NCI-H345 treated with DMSO at 0.1 percent for 48 hours (cell line): ENCODE data around the gene SSR4.

ENCODE experiments used
- DNase-seq: peaks from one replicate; lab custom pipeline; 2025; ENCODE audit not compliant: unreplicated experiment; lab: John Stamatoyannopoulos, UW

The SSR4 gene

DNA sequence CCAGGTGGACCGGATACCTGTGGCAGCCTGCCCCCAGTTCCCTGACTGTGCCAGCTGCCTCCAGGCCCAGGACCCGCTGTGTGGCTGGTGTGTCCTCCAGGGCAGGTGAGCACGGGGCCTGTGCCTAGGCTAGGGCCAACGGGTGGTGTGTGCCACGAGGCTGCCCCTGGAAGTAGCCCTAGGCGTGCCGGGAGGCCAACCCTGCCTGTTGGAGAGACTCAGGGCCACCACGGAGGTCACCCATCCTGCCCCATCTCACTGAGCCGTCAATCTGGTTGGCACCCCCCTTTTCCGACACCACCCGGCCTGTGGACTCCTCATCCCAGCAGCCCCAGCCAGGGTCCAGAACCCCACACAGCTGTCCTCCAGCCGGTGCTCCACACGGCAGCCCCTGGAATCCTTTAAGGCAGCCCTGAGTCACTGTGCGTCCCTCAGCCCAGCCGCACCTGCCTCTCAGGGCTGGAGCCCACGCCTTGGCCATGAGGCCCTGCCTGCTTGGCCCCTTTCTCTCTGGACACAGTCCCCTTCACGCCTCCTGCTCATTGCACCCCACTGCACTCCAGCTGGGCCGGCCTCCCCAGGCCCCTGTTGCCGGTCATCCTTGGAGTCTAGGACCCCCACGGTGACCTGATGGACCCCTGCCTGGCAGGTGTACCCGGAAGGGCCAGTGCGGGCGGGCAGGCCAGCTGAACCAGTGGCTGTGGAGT, 25.2 kb upstream of the SSR4 start:
- DNase-seq = no peak

- no peak for DNase-seq
These were observed 24.4 kb upstream of the SSR4 start for GRCh38 chrX:153769865-153770600.

DNA sequence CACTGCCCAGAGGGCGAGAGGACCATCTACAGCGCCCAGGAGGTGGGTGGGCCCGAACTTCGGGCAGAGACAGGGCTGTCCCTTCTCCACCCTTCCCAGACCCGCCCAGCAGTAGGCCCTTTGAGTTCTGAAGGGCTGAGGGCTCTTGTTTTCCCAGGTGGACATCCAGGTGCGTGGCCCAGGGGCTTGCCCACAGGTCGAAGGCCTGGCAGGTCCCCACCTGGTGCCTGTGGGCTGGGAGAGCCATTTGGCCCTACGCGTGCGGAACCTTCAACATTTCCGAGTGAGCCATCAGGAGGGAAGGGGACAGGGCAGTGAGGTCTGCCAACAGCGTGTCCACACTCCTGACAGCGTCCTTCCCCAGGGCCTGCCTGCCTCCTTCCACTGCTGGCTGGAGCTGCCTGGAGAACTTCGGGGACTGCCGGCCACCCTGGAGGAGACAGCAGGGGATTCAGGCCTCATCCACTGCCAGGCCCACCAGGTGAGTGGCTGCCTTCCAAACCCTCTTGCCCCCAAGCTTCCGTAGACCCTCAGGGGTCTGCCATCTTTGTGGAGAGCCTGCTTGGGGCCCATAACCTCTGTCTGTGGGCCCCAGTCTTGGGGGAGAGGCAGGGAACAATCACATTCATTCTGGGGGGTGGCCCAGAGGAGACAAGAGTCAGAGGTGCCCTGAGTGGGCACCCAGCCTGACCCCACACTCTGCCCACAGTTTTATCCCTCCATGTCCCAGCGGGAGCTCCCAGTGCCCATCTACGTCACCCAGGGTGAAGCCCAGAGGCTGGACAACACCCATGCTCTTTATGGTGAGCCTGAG, 23.7 kb upstream of the SSR4 start:
- no peak for DNase-seq

- DNase-seq = no peak
These were observed 22.8 kb upstream of the SSR4 start for GRCh38 chrX:153771415-153772315.

DNA sequence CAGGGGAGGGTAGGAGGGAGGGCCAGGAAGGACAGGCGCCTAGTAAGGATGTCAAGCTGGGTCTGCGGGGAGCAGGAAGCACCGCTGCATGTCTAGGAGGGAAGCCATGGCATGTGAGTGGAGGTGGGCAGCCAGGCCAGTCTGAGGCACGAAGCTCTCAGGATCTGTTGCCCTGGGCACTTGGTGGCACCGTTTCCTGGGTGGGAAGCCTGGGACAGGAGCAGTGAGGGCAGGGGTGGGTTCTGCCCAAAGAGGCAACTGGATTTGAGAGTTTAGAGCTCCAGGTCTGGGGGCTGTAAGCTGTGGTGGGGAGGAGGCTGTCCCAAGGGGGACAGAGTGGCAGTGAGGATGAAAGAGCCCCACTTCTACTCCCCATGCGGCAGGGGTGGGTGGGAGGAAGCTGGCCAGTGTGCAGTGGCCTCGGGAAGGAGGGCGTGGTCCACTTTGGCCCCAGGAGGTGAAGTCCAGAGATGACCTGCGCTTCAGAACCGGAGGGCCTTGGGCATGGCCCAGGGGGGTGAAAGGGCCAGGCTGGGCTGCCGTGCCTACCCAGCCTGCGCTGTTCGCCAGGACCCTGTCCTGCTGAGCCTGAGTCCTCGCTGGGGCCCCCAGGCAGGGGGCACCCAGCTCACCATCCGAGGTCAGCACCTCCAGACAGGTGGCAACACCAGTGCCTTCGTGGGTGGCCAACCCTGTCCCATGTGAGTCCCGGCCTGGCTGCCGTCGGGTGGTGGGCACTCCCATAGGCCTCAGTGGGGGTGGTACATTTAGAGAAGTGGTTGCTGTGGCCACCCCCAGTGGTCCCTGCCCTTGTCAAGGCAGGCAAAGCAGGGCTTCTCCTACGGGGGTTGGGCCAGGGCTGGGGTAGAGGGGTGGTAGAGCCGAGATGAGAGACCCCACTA, 21.9 kb upstream of the SSR4 start:
- no peak for DNase-seq

DNA sequence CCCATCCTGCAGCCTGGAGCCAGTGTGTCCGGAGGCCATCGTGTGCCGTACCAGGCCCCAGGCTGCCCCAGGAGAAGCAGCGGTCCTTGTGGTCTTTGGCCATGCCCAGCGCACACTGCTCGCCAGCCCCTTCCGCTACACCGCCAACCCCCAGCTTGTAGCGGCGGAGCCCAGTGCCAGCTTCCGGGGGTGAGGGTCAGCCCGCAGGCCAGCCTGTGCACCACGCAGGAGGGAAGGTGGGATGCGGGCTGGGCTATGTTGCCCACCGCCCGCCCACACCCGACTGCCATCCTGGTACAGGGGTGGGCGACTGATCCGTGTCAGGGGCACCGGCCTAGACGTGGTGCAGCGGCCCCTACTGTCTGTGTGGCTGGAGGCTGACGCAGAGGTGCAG, 21.3 kb upstream of the SSR4 start:
- DNase-seq = no peak

- no peak for DNase-seq
These were observed 20.5 kb upstream of the SSR4 start for GRCh38 chrX:153773741-153774575.

GRCh38 chrX:153774576-153775292, 19.7 kb upstream of the SSR4 start:
- no peak for DNase-seq

DNA sequence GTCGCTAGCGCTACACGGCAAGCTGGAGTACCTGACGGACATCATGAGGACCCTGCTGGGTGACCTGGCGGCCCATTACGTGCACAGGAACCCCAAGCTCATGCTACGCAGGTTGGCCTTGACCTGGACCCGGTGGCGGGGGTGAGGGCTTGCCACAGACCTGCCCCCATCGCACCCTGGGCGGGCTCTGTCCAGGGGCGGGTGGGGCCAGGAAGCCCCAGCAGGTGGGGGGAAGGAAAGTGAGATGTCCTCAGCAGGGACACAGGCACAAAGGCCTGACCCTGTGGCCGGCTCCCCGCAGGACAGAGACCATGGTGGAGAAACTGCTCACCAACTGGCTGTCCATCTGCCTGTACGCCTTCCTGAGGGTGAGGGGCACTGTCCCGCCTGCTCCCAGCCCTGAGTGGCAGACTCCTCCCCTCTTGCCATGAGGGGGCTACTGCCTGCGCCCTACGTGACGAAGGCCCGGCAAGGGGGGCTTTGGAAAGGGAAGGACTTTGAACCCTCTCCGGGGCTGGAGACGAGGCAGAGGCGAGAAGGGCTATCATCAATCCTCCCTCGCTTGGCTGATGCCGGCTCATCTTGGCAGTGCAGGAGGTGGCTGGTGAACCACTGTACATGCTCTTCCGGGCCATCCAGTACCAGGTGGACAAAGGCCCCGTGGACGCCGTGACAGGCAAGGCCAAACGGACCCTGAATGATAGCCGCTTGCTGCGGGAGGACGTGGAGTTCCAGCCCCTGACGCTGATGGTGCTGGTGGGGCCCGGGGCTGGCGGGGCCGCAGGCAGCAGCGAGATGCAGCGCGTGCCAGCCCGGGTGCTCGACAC, 19.0 kb upstream of the SSR4 start:
- no peak for DNase-seq

GRCh38 chrX:153776120-153776599, 18.3 kb upstream of the SSR4 start:
- DNase-seq = no peak

DNA sequence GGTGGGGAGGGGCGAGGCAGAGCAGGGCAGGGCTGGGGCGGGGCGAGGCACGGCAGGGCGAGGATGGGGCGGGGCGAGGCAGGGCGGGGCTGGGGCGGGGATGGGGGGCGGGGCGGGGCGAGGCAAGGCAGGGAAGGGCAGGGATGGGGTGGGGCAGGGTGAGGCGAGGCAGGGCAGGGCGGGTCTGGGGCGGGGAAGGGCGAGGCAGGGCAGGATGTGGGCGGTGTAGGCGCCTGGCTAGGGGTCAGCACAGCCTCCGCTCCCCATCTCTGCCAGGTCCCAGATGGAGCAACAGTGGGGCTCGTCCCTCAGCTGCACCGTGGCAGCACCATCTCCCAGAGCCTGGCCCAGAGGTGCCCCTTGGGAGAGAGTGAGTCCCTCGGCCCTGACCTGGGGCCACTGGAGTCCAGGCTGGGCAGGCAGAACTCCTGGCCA, 17.8 kb upstream of the SSR4 start:
- DNase-seq = no peak

DNA sequence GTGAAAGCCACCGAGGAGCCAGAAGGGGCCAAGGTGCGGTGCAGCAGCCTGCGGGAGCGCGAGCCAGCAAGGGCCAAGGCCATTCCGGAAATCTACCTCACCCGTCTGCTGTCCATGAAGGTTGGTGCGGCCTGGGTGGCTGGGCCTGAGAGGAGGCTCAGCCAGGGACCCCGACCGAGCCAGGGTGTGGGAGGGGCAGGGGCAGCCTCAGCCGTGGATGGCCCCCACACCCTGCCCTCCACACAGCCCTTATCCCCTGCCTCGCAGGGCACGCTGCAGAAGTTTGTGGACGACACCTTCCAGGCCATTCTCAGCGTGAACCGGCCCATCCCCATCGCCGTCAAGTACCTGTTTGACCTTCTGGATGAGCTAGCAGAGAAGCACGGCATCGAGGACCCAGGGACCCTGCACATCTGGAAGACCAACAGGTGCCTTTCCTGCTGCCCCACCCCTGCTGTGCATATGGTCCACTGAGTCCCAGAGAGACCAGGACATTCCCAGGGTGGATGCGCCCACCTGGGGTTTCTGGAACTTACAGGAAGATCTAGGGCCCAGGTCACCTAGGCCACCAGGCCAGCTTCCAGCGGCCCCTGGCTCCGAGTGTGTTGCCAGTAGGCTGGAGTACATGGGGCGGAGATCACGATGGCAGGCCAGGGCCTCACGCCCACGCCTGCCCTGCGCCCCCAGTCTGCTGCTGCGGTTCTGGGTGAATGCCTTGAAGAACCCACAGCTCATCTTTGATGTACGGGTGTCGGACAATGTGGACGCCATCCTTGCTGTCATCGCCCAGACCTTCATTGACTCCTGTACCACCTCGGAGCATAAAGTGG, 17.0 kb upstream of the SSR4 start:
- DNase-seq = no peak

DNA sequence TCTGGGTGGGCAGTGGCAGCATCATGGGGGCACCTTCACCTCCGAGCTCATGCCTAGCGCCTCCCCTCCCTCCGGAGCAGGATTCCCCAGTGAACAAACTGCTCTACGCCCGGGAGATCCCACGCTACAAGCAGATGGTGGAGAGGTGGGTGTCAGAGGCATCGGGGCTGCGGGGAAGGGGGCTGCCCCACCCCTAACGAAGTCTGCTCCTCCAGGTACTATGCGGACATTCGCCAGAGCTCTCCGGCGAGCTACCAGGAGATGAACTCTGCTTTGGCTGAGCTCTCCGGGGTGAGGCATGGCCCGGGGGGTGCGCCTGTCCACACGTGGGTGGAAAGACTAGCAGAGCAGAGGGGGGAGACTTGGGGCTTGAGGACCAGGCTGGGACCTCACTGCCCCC, 16.3 kb upstream of the SSR4 start:
- DNase-seq = no peak

DNA sequence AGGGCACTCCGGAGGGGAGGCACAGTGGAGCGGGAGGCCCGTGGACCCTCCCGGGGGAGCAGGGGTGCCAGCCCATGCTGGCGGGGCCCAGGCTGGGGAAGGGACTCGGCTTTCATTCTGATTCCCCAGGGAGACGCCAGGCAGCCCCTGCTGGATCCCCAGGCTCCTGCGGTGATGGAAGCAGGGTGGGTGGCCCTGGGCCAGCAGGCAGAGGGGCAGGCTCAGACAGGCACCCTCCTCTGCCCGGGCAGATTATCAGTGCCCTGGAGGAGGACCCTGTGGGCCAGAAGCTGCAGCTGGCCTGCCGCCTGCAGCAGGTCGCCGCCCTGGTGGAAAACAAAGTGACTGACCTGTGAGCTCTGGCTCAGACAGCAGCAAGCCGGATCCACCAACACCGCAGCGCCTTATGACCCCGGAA, 15.8 kb upstream of the SSR4 start:
- peak; percentile 2 for DNase-seq

DNA sequence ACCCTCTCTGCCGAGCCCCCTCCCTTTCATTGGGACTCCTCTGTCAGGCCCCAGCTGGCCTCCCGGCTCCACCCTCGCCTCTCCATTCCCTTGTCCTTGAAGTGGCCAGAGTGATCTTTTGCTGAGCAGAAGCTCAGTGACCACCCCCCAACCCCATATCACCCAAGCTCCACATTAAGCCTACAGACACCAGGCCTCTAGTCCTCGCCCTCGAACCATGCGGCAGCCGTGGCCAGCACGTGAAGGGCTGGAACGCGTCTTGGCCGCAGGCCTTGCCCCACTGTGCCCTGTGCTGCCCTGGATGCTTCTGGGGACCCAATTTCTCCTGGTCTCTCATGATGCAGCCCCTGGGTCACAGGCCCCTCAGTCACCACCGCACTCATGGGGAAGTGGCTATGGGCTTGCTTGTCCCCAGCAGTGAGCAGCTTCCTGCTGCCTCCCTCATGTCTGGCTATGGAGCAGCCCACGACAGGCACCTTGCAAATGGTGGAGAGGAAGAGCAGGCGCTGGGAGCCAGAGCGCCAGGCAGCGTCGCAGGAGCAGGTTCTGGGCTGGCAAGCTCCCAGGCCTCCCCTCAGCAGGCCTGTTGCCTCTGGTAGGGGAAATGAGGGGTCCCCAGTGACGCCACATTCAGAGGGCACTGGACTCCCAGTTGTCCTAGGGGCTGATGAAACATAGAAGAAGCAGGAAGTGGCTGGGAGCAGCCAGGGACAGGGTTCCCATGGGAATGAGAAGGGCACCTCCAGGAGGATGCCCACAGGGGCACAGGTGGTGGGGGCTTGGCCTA, 14.4 kb upstream of the SSR4 start:
- DNase-seq = no peak
